ENCODE data around the gene PRLR. TPM values are rescaled to one million over a fixed set of nuclear protein-coding genes. Genes with fewer than 3 reads are reported as not detected.

Gene PRLR
- total RNA-seq, 1 experiment from 2014 or later, result not detected

GRCh38 chr5:35029333-35029732 lies 201.0 kb downstream of the PRLR start:
- in situ Hi-C loops (cut with HindIII; ENCODE audit: low sequenced_read_pairs), result no loop called here
- no peak for DNase-seq (ENCODE audit: low spot score)

- no peak for DNase-seq (ENCODE audit: low spot score)
- in situ Hi-C loops (cut with HindIII; ENCODE audit: low sequenced_read_pairs), result no loop called here
Measured at GRCh38 chr5:35026941-35027340, 203.3 kb downstream of the PRLR start.

GRCh38 chr5:35026280-35026840 lies 203.9 kb downstream of the PRLR start:
- no peak for DNase-seq (ENCODE audit: low spot score)
- in situ Hi-C loops (cut with HindIII; ENCODE audit: low sequenced_read_pairs), result no loop called here

- no peak for DNase-seq (ENCODE audit: low spot score)
- in situ Hi-C loops (cut with HindIII; ENCODE audit: low sequenced_read_pairs), result no loop called here
Measured at GRCh38 chr5:35024911-35025510, 205.3 kb downstream of the PRLR start.

- in situ Hi-C loops (cut with HindIII; ENCODE audit: low sequenced_read_pairs), result no loop called here
- DNase-seq (ENCODE audit: low spot score), result no peak
Measured at GRCh38 chr5:35023391-35024178, 206.7 kb downstream of the PRLR start.

- in situ Hi-C loops (cut with HindIII; ENCODE audit: low sequenced_read_pairs), result no loop called here
- DNase-seq (ENCODE audit: low spot score), result no peak
Measured at GRCh38 chr5:35016174-35017051, 213.9 kb downstream of the PRLR start.

GRCh38 chr5:35015063-35015462 lies 215.2 kb downstream of the PRLR start:
- in situ Hi-C loops (cut with HindIII; ENCODE audit: low sequenced_read_pairs), result no loop called here
- no peak for DNase-seq (ENCODE audit: low spot score)

GRCh38 chr5:35012796-35013195 lies 217.5 kb downstream of the PRLR start:
- in situ Hi-C loops (cut with HindIII; ENCODE audit: low sequenced_read_pairs), result no loop called here
- DNase-seq (ENCODE audit: low spot score), result peak; percentile 8

GRCh38 chr5:35012365-35012764 lies 217.9 kb downstream of the PRLR start:
- in situ Hi-C loops (cut with HindIII; ENCODE audit: low sequenced_read_pairs), result no loop called here
- no peak for DNase-seq (ENCODE audit: low spot score)

GRCh38 chr5:35010676-35011075 lies 219.6 kb downstream of the PRLR start:
- DNase-seq (ENCODE audit: low spot score), result peak; percentile 76
- in situ Hi-C loops (cut with HindIII; ENCODE audit: low sequenced_read_pairs), result no loop called here

- in situ Hi-C loops (cut with HindIII; ENCODE audit: low sequenced_read_pairs), result no loop called here
- DNase-seq (ENCODE audit: low spot score), result peak; percentile 6
Measured at GRCh38 chr5:35009657-35010056, 220.6 kb downstream of the PRLR start.

- in situ Hi-C loops (cut with HindIII; ENCODE audit: low sequenced_read_pairs), result no loop called here
- no peak for DNase-seq (ENCODE audit: low spot score)
Measured at GRCh38 chr5:35009019-35009418, 221.3 kb downstream of the PRLR start.

GRCh38 chr5:35004771-35005170 lies 225.5 kb downstream of the PRLR start:
- no peak for DNase-seq (ENCODE audit: low spot score)
- in situ Hi-C loops (cut with HindIII; ENCODE audit: low sequenced_read_pairs), result no loop called here

GRCh38 chr5:35004200-35004599 lies 226.1 kb downstream of the PRLR start:
- no peak for DNase-seq (ENCODE audit: low spot score)
- in situ Hi-C loops (cut with HindIII; ENCODE audit: low sequenced_read_pairs), result no loop called here

- peak; percentile 56 for DNase-seq (ENCODE audit: low spot score)
- in situ Hi-C loops (cut with HindIII; ENCODE audit: low sequenced_read_pairs), result no loop called here
Measured at GRCh38 chr5:35003018-35003957, 227.0 kb downstream of the PRLR start.

GRCh38 chr5:35002459-35002858 lies 227.8 kb downstream of the PRLR start:
- no peak for DNase-seq (ENCODE audit: low spot score)
- in situ Hi-C loops (cut with HindIII; ENCODE audit: low sequenced_read_pairs), result no loop called here

GRCh38 chr5:35001842-35002241 lies 228.4 kb downstream of the PRLR start:
- in situ Hi-C loops (cut with HindIII; ENCODE audit: low sequenced_read_pairs), result no loop called here
- DNase-seq (ENCODE audit: low spot score), result no peak

All from G401 (cell line).